HG02798 (cell line): ENCODE measurements around the gene PPP1R14C.

Source experiments
- ATAC-seq: cut with Tn5 transposase; IDR thresholded peaks from one replicate; pipeline ENCODE4 v1.9.1; 2021; ENCODE audit warnings: mild to moderate bottlenecking; ENCODE audit not compliant: unreplicated experiment, poor library complexity

The PPP1R14C gene

GRCh38 chr6:150142670-150143515 is at the start of gene PPP1R14C:
TSS of gene PPP1R14C (plus strand) at chr6:150143044. CDS start at chr6:150143193, 149 bp downstream.
- ATAC-seq = no peak

DNA sequence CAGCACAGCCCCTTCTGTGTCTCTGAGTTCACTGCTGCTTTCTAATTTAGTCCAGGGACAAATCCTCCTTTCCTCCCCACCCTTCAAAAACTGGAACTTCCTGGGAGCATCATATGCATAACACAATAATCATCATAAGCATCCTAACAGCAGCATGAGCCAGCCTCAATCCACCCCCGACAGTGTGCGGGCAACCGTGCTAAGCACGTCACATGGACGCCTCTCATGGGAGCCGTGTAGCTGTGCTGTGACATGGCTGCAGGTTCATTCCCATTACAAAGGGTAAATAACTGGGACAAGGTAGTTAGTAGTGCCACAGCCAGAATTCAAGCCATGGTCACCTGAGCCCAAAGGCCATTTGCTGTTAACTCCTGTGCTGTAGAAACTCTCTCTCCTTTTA is 49.4 kb upstream of the PPP1R14C start:
- ATAC-seq = no peak

DNA sequence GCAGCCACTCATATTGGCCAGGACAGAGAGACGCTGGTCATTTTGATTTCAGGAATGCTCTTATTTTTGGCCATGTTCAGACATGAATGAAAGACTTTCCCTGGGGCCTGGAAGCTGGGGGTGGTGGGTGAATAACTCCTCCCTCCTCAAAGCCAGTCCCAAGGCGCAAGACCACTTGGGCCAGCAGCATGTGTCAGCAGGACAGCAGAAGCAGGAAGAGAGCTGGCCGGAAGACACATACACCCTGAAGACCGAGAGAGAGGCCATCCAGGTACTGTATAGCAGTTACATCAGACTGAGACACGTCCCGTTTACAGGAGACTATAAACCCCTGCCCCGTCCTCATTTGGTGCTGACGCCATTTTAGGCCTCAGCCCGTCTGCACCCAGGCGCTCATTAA is 44.7 kb upstream of the PPP1R14C start:
- no peak for ATAC-seq

- no peak for ATAC-seq
Observed at GRCh38 chr6:150099546-150099945, 43.3 kb upstream of the PPP1R14C start.

GRCh38 chr6:150099953-150100352 is 42.9 kb upstream of the PPP1R14C start:
- ATAC-seq = no peak

DNA sequence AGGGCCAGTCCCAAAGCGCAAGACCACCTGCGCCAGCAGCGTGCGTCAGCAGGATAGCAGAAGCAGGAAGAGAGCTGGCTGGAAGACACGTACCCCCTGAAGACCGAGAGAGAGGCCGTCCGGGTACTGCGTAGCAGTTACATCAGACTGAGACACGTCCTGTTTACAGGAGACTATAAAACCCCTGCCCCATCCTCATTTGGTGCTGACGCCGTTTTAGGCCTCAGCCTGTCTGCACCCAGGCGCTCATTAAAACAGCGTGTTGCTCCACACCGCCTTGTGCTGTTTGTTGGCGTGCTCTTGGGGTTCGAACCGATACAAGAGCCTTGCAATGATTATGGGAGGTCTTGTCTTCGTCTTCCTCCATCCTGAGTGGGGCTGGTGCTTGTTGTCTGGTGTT is 42.1 kb upstream of the PPP1R14C start:
- ATAC-seq = no peak

GRCh38 chr6:150102750-150103270 is 40.0 kb upstream of the PPP1R14C start:
- no peak for ATAC-seq

GRCh38 chr6:150112233-150112632 is 30.6 kb upstream of the PPP1R14C start:
- ATAC-seq = no peak

DNA sequence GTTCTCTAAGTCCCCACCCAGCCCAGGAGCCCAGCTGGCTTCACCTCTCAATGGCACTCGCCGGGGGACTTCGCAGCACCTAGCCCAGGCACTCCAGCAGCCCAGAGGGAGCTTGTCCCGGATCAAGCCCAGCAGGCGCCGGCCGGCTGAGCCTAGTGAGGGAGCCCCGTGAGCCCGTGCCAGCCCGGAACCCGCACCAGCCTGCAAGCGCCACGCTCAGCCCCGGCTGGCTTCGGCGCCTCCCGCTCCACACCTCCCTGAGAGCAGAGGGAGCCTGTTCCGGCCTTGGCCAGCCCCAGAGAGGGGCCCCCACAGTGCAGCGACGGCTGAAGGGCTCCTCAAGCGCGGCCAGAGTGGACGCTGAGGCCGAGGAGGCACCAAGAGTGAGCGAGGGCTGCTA is 27.1 kb upstream of the PPP1R14C start:
- ATAC-seq = no peak

- no peak for ATAC-seq
Observed at GRCh38 chr6:150116200-150116800, 26.5 kb upstream of the PPP1R14C start.

DNA sequence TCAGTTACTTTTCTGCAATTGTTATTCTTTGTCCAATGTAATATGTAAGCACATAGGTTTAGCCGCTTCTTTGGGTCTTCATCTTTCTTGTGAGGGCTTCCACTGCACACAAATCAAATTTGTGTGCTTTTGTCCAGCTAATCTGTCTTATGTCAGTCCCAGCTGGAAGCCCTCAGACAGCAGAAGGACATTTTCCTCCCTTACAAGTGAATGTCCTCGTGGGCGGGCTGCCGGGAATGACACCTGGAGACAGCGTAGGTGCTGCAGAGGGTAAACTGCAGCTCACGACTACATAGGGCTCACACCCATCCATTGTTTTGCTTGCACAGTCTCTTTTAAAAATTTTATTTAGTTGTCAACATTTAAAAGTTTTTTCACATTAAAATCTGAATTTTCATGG is 24.6 kb upstream of the PPP1R14C start:
- ATAC-seq = no peak

DNA sequence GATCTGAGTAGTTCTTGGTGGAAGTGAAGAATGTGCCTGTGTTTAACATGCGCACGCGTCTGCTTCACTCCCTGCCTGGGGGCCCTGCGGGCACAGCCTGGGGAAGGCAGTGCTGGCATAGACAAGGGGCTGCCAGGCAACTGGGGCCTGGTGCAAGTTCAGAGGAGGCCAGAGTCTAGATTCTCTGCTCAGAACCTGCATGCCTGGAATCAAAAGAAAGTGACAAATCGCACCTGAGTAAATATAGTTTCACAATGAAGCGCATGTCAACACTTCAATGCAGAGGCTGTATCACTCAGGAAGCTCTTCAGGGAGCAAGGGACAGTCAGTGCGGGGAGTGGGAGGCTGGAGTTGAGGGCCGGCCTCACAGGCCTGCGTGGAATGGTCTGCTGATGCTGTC is 24.2 kb upstream of the PPP1R14C start:
- no peak for ATAC-seq

GRCh38 chr6:150119173-150119572 is 23.7 kb upstream of the PPP1R14C start:
- no peak for ATAC-seq

DNA sequence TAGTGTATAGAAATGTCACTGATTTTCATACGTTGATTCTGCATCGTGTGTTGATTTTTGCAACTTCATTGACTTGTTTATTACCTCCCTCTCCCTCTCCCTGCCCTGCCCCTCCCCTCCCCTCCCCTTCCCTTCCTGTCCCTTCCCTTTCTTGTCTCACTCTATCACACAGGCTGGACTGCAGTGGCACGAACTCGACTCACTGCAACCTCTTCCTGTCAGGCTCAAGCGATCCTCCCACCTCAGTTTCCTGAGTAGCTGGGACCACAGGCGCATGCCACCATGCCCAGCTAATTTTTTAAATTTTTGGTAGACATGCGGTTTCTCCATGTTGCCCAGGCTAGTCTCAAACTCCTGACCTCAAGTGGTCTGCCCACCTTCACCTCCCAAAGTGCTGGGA is 19.2 kb upstream of the PPP1R14C start:
- ATAC-seq = no peak

GRCh38 chr6:150124235-150124634 is 18.6 kb upstream of the PPP1R14C start:
- no peak for ATAC-seq

- ATAC-seq = no peak
Observed at GRCh38 chr6:150126641-150127291, 16.1 kb upstream of the PPP1R14C start.

DNA sequence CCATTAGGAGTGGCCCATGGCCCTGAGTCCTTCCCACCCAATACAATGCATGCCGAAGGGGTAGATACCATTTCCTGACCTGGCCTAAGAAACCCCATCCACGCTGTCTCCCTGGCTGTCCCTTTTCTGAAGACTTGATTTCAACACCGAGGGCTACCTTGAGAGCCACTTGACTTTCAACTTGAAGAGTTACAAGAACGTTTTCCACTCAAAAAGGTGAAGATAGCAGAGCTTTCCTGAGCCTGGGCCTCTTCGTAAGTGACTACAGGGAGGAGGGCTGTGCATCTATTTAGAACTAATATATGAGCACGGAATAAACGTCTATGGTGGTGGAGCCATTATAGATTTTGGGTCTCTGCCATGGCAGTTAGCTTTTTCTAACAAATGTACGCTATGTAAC is 14.4 kb upstream of the PPP1R14C start:
- ATAC-seq = no peak

- ATAC-seq = no peak
Observed at GRCh38 chr6:150129616-150130505, 13.0 kb upstream of the PPP1R14C start.

DNA sequence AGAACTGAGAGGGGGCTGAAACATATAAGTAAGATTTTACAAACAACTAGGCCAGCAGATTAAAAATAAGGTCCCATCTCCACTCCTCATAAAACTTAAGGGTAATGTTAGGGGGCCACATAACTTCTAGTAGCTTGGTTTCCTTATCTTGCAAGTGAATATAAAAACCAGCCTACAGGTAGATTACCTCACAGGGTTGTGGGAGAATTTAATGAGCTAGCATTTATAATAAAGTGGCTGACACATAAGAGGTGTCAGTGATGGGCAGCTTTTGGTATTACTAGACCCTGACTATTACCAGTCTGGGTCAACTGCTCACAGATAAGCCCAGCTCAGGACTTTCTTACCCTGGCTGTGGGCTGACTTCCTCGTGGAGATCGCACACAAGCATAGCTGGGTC is 9.2 kb upstream of the PPP1R14C start:
- ATAC-seq = no peak

- ATAC-seq = no peak
Observed at GRCh38 chr6:150134280-150134920, 8.4 kb upstream of the PPP1R14C start.
